ENCODE data around the gene PTEN.
"Not testable (repeated sequence)": the region's sequence is repeated elsewhere in the genome, so short reads cannot be mapped to it uniquely, and the experiment has no call there.

The PTEN gene

GRCh38 chr10:87827681-87828080 is 35.7 kb upstream of the PTEN start:
- H4K20me1 ChIP-seq (ENCODE audit: insufficient read depth, low read length) = no peaks in the 10 kb centered on the region
- no peak for TF ChIP-seq EZH2phosphoT487 (IDR thresholded peaks at IDR 0.05; ENCODE audit: low read depth)
- TF ChIP-seq, protein P1, sequence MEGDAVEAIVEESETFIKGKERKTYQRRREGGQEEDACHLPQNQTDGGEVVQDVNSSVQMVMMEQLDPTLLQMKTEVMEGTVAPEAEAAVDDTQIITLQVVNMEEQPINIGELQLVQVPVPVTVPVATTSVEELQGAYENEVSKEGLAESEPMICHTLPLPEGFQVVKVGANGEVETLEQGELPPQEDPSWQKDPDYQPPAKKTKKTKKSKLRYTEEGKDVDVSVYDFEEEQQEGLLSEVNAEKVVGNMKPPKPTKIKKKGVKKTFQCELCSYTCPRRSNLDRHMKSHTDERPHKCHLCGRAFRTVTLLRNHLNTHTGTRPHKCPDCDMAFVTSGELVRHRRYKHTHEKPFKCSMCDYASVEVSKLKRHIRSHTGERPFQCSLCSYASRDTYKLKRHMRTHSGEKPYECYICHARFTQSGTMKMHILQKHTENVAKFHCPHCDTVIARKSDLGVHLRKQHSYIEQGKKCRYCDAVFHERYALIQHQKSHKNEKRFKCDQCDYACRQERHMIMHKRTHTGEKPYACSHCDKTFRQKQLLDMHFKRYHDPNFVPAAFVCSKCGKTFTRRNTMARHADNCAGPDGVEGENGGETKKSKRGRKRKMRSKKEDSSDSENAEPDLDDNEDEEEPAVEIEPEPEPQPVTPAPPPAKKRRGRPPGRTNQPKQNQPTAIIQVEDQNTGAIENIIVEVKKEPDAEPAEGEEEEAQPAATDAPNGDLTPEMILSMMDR (IDR thresholded peaks at IDR 0.05; ENCODE audit: low read depth, low read length) = no peak
- no peaks in the 10 kb centered on the region for H3K4me1 ChIP-seq (ENCODE audit: low read length)
- H3K27ac ChIP-seq (ENCODE audit: low read length) = no peak overlapping the region
- no peak overlapping the region for H2AFZ ChIP-seq (ENCODE audit: low read depth, low read length)
- H3K79me2 ChIP-seq (ENCODE audit: low read length) = no peaks in the 10 kb centered on the region
- H3K9ac ChIP-seq (ENCODE audit: low read length) = no peak overlapping the region
- no peaks in the 10 kb centered on the region for H3K36me3 ChIP-seq (replicated peaks; ENCODE audit: low read depth, low read length)
- H3K4me3 ChIP-seq (ENCODE audit: low read length) = no peak overlapping the region
- no peak overlapping the region for H3K4me2 ChIP-seq (ENCODE audit: low read length)
- H3K27me3 ChIP-seq (ENCODE audit: low read depth, low read length) = no peaks in the 10 kb centered on the region
- no peaks in the 10 kb centered on the region for H3K9me3 ChIP-seq (ENCODE audit: insufficient read depth, low read length)

- H2AFZ ChIP-seq (ENCODE audit: low read depth, low read length); H3K27me3 ChIP-seq (ENCODE audit: low read depth, low read length); H4K20me1 ChIP-seq (ENCODE audit: insufficient read depth, low read length); H3K9ac ChIP-seq (ENCODE audit: low read length); H3K9me3 ChIP-seq (ENCODE audit: insufficient read depth, low read length); H3K27ac ChIP-seq (ENCODE audit: low read length); H3K4me2 ChIP-seq (ENCODE audit: low read length); H3K36me3 ChIP-seq (replicated peaks; ENCODE audit: low read depth, low read length); H3K4me3 ChIP-seq (ENCODE audit: low read length); H3K79me2 ChIP-seq (ENCODE audit: low read length); H3K4me1 ChIP-seq (ENCODE audit: low read length): not testable (repeated sequence)
Measured at GRCh38 chr10:87829051-87829450, 34.4 kb upstream of the PTEN start.

- Histone ChIP-seq H3K79me2 (ENCODE audit: low read length) (no peaks in the 10 kb centered on the region), H2AFZ (ENCODE audit: low read depth, low read length) (no peak overlapping the region), H3K4me2 (ENCODE audit: low read length) (no peak overlapping the region), H3K4me1 (ENCODE audit: low read length) (peaks cover 2% of the 10 kb centered on the region; the same call in 1 of the 2 replicates), H3K9me3 (ENCODE audit: insufficient read depth, low read length) (no peaks in the 10 kb centered on the region), H3K9ac (ENCODE audit: low read length) (no peak overlapping the region), H3K27me3 (ENCODE audit: low read depth, low read length) (no peaks in the 10 kb centered on the region), H3K27ac (ENCODE audit: low read length) (no peak overlapping the region), H3K4me3 (ENCODE audit: low read length) (no peak overlapping the region), H3K36me3 (replicated peaks; ENCODE audit: low read depth, low read length) (no peaks in the 10 kb centered on the region), H4K20me1 (ENCODE audit: insufficient read depth, low read length) (no peaks in the 10 kb centered on the region)
- TF ChIP-seq, protein P1 (IDR thresholded peaks at IDR 0.05; ENCODE audit: low read depth, low read length) = no peak
- no peak for TF ChIP-seq EZH2phosphoT487 (IDR thresholded peaks at IDR 0.05; ENCODE audit: low read depth)
Measured at GRCh38 chr10:87829986-87830729, 33.3 kb upstream of the PTEN start.

GRCh38 chr10:87836098-87836497 is 27.3 kb upstream of the PTEN start:
- Histone ChIP-seq H3K27ac (ENCODE audit: low read length) (no peak overlapping the region), H3K9ac (ENCODE audit: low read length) (no peak overlapping the region), H3K4me3 (ENCODE audit: low read length) (no peak overlapping the region), H3K36me3 (replicated peaks; ENCODE audit: low read depth, low read length) (no peaks in the 10 kb centered on the region), H3K4me1 (ENCODE audit: low read length) (peaks cover 35% of the 10 kb centered on the region), H3K27me3 (ENCODE audit: low read depth, low read length) (no peaks in the 10 kb centered on the region), H3K9me3 (ENCODE audit: insufficient read depth, low read length) (no peaks in the 10 kb centered on the region), H3K4me2 (ENCODE audit: low read length) (no peak overlapping the region), H3K79me2 (ENCODE audit: low read length) (no peaks in the 10 kb centered on the region), H2AFZ (ENCODE audit: low read depth, low read length) (no peak overlapping the region), H4K20me1 (ENCODE audit: insufficient read depth, low read length) (no peaks in the 10 kb centered on the region)
- no peak for TF ChIP-seq EZH2phosphoT487 (IDR thresholded peaks at IDR 0.05; ENCODE audit: low read depth)
- TF ChIP-seq, protein P1 (IDR thresholded peaks at IDR 0.05; ENCODE audit: low read depth, low read length) = no peak
